Choroid plexus epithelial cell (primary cell): ENCODE results near the gene HIVEP3.

ENCODE experiments used
- DNase-seq: peaks from one replicate; pipeline ENCODE4 v3.0.0-alpha.2; 2010; ENCODE audit warnings: low read depth
- H3K4me3 ChIP-seq: 2 replicates; pipeline ENCODE4 v1.5.1; 2011; ENCODE audit warnings: low read depth, mild to moderate bottlenecking, control low read depth, low read length, moderate library complexity
- TF ChIP-seq, protein P1 (sequence below): conservative IDR thresholded peaks from 2 replicates; pipeline ENCODE4 v1.5.1; 2011; ENCODE audit warnings: low read depth, mild to moderate bottlenecking, control low read depth, inconsistent platforms, low read length, moderate library complexity

The HIVEP3 gene

DNA sequence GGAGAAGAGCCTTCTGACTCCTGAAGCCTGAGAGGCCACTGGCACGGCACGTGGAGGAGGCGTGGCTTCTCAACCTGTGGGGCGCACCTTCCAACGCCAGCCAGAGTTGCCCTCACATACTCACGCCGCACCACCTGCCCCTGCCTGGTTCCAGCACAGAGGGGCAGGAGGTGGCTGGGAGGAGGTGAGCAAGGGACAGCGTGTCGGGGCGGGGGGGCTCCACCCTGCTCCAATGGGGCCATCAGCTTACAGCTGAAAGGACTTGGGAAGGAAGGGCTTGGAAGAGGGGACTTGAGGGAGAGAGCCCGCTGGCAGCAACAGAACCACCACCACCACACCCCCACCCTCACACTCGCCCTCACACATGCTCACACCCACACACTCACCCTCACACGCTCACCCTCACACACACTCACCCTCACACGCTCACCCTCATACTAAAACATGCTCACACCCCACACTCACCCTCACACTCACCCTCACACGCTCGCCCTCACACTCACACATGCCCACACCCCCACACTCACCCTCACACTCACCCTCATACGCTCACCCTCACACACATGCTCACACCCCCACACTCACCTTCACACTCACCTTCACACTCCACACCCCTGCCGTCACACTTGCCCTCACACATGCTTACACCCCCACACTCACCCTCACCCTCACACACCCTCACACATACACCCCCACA lies 392.7 kb downstream of the HIVEP3 start:
- TF ChIP-seq, protein P1, sequence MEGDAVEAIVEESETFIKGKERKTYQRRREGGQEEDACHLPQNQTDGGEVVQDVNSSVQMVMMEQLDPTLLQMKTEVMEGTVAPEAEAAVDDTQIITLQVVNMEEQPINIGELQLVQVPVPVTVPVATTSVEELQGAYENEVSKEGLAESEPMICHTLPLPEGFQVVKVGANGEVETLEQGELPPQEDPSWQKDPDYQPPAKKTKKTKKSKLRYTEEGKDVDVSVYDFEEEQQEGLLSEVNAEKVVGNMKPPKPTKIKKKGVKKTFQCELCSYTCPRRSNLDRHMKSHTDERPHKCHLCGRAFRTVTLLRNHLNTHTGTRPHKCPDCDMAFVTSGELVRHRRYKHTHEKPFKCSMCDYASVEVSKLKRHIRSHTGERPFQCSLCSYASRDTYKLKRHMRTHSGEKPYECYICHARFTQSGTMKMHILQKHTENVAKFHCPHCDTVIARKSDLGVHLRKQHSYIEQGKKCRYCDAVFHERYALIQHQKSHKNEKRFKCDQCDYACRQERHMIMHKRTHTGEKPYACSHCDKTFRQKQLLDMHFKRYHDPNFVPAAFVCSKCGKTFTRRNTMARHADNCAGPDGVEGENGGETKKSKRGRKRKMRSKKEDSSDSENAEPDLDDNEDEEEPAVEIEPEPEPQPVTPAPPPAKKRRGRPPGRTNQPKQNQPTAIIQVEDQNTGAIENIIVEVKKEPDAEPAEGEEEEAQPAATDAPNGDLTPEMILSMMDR, result no peak
- no peak overlapping the region for H3K4me3 ChIP-seq
- DNase-seq, result no peak

- TF ChIP-seq, protein P1, result no peak
- no peak for DNase-seq
- no peak overlapping the region for H3K4me3 ChIP-seq
Observed at GRCh38 chr1:41524676-41525675, 393.7 kb downstream of the HIVEP3 start.

GRCh38 chr1:41523949-41524675 lies 394.6 kb downstream of the HIVEP3 start:
- H3K4me3 ChIP-seq, result no peak overlapping the region
- DNase-seq, result no peak
- TF ChIP-seq, protein P1, result no peak

DNA sequence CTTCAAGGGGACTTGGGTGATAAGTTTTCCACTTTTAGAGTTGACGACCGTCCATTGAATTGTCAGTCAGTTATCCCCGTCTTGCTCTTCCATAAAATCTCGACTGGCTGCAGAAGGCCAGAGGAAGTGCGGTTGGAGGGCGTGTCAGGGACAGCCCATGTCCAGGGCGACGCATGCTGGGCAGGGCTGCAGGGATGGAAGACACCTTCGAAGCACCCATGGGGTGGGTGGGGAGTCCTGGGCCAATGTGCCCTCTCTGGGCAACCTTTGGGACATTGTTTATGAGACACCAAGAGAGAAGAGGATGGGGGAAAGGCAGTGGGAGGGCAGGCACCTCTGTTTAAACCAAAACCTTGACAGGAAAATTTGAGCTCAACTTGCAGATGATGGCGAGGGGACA lies 395.7 kb downstream of the HIVEP3 start:
- no peak overlapping the region for H3K4me3 ChIP-seq
- TF ChIP-seq, protein P1, result no peak
- no peak for DNase-seq

- no peak for DNase-seq
- no peak overlapping the region for H3K4me3 ChIP-seq
- TF ChIP-seq, protein P1, result no peak
Observed at GRCh38 chr1:41521766-41522165, 397.0 kb downstream of the HIVEP3 start.

DNA sequence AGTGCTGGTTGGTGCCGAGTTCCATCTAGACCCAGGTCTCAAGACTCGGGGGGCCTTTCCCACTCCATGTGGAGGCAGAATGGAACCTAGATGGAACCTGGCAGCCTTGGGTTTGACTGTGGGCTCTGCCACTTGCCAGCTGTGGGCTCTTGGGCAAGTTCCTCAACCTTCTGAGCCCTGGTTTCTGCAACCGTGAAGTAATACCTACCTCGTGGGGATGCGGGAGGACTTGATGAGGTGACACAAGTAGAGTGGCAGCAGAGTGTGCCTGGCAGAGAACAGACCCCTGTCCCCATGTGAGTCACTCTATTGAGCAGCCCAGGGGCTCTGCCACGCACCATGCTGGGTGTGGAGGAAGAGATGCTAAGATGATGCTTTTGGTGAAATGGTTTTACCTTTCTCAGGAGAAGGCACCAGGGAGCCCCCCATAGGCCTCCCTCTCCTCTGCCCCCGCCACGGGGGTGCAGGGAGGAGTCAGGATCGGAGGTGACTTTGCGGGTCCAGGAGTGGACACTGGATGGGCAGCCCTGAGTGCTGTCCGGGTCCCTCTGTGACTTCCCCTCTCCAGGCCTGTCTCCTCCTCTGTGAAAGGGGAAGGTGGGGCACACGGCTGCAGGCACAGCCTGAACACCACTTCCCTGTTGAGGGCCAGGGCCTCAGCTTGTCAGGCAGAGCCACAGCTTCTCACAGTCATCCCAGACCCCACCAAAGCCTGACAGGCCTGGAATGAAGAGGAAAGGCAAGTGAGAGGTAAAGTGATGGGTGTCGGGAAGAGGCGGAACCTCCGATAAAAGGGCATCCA lies 397.6 kb downstream of the HIVEP3 start:
- no peak overlapping the region for H3K4me3 ChIP-seq
- TF ChIP-seq, protein P1, result no peak
- no peak for DNase-seq
